A549 (cell line): ENCODE results near the gene SELENBP1. TPM values are rescaled to one million over a fixed set of nuclear protein-coding genes. Genes with fewer than 3 reads are reported as not detected.
"Not testable (repeated sequence)": the region's sequence is repeated elsewhere in the genome, so short reads cannot be mapped to it uniquely, and the experiment has no call there.

Experiments
- ATAC-seq, 2 experiments: fragments of 200-7000 bp in 1 of 2; fragments of >200 bp in 1 of 2; cut with Nextera tagmentation in 1 of 2; cut with Tn5 transposase in 1 of 2; 3 replicates each; pipeline versions ENCODE4 v1.8.0 to v1.9.1; 2018 to 2020; ENCODE audit warnings: mild to moderate bottlenecking in 1 of 2, moderate library complexity in 1 of 2
- CTCF ChIA-PET: fragments of 300-600 bp; sonication (Branson Sonifier 250); formaldehyde crosslinking; extraction: SDS; loops from one replicate; lab custom pipeline; 2021; ENCODE audit warnings: antibody characterized with exemption, inconsistent platforms; lab: Yijun Ruan, JAX
- POLR2A ChIA-PET: fragments of 350-600 bp; formaldehyde crosslinking; extraction: SDS; loops from one replicate; lab custom pipeline; 2021; ENCODE audit warnings: antibody characterized with exemption, inconsistent platforms; lab: Yijun Ruan, JAX
- DNase-seq, 2 experiments: peaks; one replicate each; pipeline versions ENCODE4 v3.0.0 to v3.0.0-alpha.2; 2011 to 2016; ENCODE audit warnings: low read depth in 1 of 2, low spot score in 1 of 2
- FAIRE-seq: peaks from 2 replicates; lab custom pipeline; 2011; peaks lifted over from hg19 to GRCh38; lab: Jason Lieb, UNC
- H3K27ac ChIP-seq, 2 experiments: fragments of >200 bp; sonication (Bioruptor Twin); formaldehyde crosslinking; 3 replicates each; pipeline ENCODE4 v1.5.1; 2016 to 2017
- H3K4me1 ChIP-seq: fragments of >200 bp; sonication (Bioruptor Twin); formaldehyde crosslinking; 3 replicates; pipeline ENCODE4 v1.6.1; 2016
- H3K4me2 ChIP-seq: fragments of >200 bp; sonication (Bioruptor Twin); formaldehyde crosslinking; 3 replicates; pipeline ENCODE4 v1.6.1; 2016
- H3K4me3 ChIP-seq: fragments of >200 bp; sonication (Bioruptor Twin); formaldehyde crosslinking; 3 replicates; pipeline ENCODE4 v1.5.1; 2016
- H3K9me3 ChIP-seq: fragments of >200 bp; sonication (Bioruptor Twin); formaldehyde crosslinking; 3 replicates; pipeline ENCODE4 v1.6.1; 2016
- BCL3 ChIP-seq: fragments of >200 bp; sonication (Bioruptor Twin); formaldehyde crosslinking; IDR thresholded peaks from 3 replicates; pipeline ENCODE4 v1.6.1; 2016
- BHLHE40 ChIP-seq: IDR thresholded peaks from 2 replicates; pipeline ENCODE4 v1.6.1; 2012; ENCODE audit warnings: low read depth, low read length, inconsistent platforms
- CHD2 ChIP-seq: fragments of 150-350 bp; IDR thresholded peaks from 2 replicates; pipeline ENCODE4 v1.6.1; 2014; ENCODE audit warnings: low read length; ENCODE audit not compliant: partially characterized antibody
- CTCF ChIP-seq: fragments of >200 bp; sonication (Bioruptor Twin); formaldehyde crosslinking; IDR thresholded peaks from 3 replicates; pipeline ENCODE4 v1.5.1; 2016
- ESRRA ChIP-seq: fragments of 150-350 bp; IDR thresholded peaks from 2 replicates; pipeline ENCODE4 v1.6.1; 2014; ENCODE audit warnings: mild to moderate bottlenecking, low read length, borderline replicate concordance
- FOSB ChIP-seq: fragments of 250-450 bp; sonication (Bioruptor Pico); IDR thresholded peaks from 2 replicates; pipeline ENCODE4 v1.5.0; 2020; ENCODE audit warnings: mild to moderate bottlenecking, moderate library complexity
- FOSL2 ChIP-seq, 2 experiments: fragments of 450-650 bp in 1 of 2; fragments of >200 bp in 1 of 2; sonication (Bioruptor Twin) in 1 of 2; formaldehyde crosslinking; IDR thresholded peaks; 2 replicates each; pipeline versions ENCODE4 v1.5.0 to v1.6.1; 2016 to 2020; ENCODE audit warnings: mild to moderate bottlenecking in 1 of 2, moderate library complexity in 1 of 2
- FOXS1 ChIP-seq: fragments of 250-450 bp; sonication (Bioruptor Pico); IDR thresholded peaks from 2 replicates; pipeline ENCODE4 v1.5.0; 2020; ENCODE audit warnings: mild to moderate bottlenecking, moderate library complexity
- GATA3 ChIP-seq: IDR thresholded peaks from 2 replicates; pipeline ENCODE4 v1.6.1; 2012; ENCODE audit warnings: borderline replicate concordance
- HDAC2 ChIP-seq: fragments of 200-600 bp; sonication (generic); IDR thresholded peaks from 2 replicates; pipeline ENCODE4 v1.6.1; 2016
- HES2 ChIP-seq: fragments of >200 bp; sonication (Bioruptor Twin); formaldehyde crosslinking; IDR thresholded peaks from 2 replicates; pipeline ENCODE4 v1.6.1; 2016
- HEYL ChIP-seq: fragments of 250-450 bp; sonication (Bioruptor Pico); IDR thresholded peaks from 2 replicates; pipeline ENCODE4 v1.8.0; 2021; ENCODE audit warnings: mild to moderate bottlenecking, moderate library complexity
- HOXB5 ChIP-seq: fragments of 250-450 bp; sonication (Bioruptor Pico); IDR thresholded peaks from 2 replicates; pipeline ENCODE4 v1.5.0; 2020; ENCODE audit warnings: mild to moderate bottlenecking, moderate library complexity
- JUN ChIP-seq, 2 experiments: fragments of >200 bp; sonication (Bioruptor Twin); formaldehyde crosslinking; IDR thresholded peaks; 2 replicates in 1 of 2; 3 replicates in 1 of 2; pipeline ENCODE4 v1.6.1; 2016 to 2017
- KDM5A ChIP-seq: fragments of 200-600 bp; sonication (generic); IDR thresholded peaks from 2 replicates; pipeline ENCODE4 v1.6.1; 2016; ENCODE audit warnings: antibody characterized with exemption, mild to moderate bottlenecking
- MAFK ChIP-seq: fragments of 450-650 bp; IDR thresholded peaks from 2 replicates; pipeline ENCODE4 v1.6.1; 2014; ENCODE audit not compliant: partially characterized antibody
- MAX ChIP-seq: IDR thresholded peaks from 2 replicates; pipeline ENCODE4 v1.6.1; 2012
- NFE2L2 ChIP-seq: fragments of 150-350 bp; conservative IDR thresholded peaks from 2 replicates; pipeline ENCODE4 v1.6.1; 2014; ENCODE audit warnings: low read length
- NR3C1 ChIP-seq: fragments of >200 bp; sonication (Bioruptor Twin); formaldehyde crosslinking; IDR thresholded peaks from 3 replicates; pipeline ENCODE4 v1.6.1; 2017
- POLR2A ChIP-seq: IDR thresholded peaks from 2 replicates; pipeline ENCODE4 v1.6.1; 2012; ENCODE audit warnings: mild to moderate bottlenecking, low read length
- RNF2 ChIP-seq: fragments of 200-600 bp; sonication (generic); IDR thresholded peaks from 2 replicates; pipeline ENCODE4 v1.6.1; 2016; ENCODE audit warnings: low read depth, mild to moderate bottlenecking, antibody characterized with exemption, moderate library complexity, borderline replicate concordance
- SREBF2 ChIP-seq: fragments of 450-650 bp; IDR thresholded peaks from 2 replicates; pipeline ENCODE4 v1.6.1; 2014; ENCODE audit warnings: mild to moderate bottlenecking, moderate library complexity
- TFCP2L1 ChIP-seq: fragments of 250-450 bp; sonication (Bioruptor Pico); IDR thresholded peaks from 2 replicates; pipeline ENCODE4 v1.5.0; 2021; ENCODE audit warnings: mild to moderate bottlenecking
- ZFP36 ChIP-seq: fragments of 450-650 bp; IDR thresholded peaks from 2 replicates; pipeline ENCODE4 v1.6.1; 2014; ENCODE audit warnings: borderline replicate concordance; ENCODE audit not compliant: partially characterized antibody
- WGBS: methylation state at CpG from one replicate; pipeline ENCODE4 v1.1.6; 2017; ENCODE audit errors: missing lambda C conversion rate; 5-methylcytosine and 5-hydroxymethylcytosine counted together
- polyA plus RNA-seq, 4 experiments: library from polyadenylated mRNA; depleted of rRNA in 3 of 4; stranded (reverse); fragments of >200 nt; fragmentation: RNase III in 1 of 4; extraction: RNeasy Plus Mini Kit Qiagen cat#74134 plus additional on column Dnase treatment in 1 of 4; gene quantifications; 2 replicates in 3 of 4; 3 replicates in 1 of 4; pipeline ENCODE4 v1.2.3, GENCODE V29; 2011 to 2017

The SELENBP1 gene
- polyA plus RNA-seq, 2 of the 4 experiments (the other 2 are of a cell fraction) = 12.8 to 28.6 TPM

GRCh38 chr1:151393583-151393982 lies 21.1 kb upstream of the SELENBP1 start:
- ChIA-PET POLR2A (no interaction called here), CTCF (interaction anchor here (1.1 kb wide), 1 partner anchor 90 kb away, joined by 3 read pairs; no protein-coding TSS in a partner anchor)
- DNase-seq (no peak), ATAC-seq (no peak), FAIRE-seq (no peak)
- Histone ChIP-seq H3K4me2 (no peak overlapping the region), H3K4me3 (no peak overlapping the region), H3K4me1 (no peaks in the 10 kb centered on the region; the same call in 2 of the 3 replicates), H3K9me3 (peaks cover 7% of the 10 kb centered on the region; the same call in 1 of the 3 replicates), H3K27ac (no peak overlapping the region)
- TF ChIP-seq FOXS1 (CRISPR knock-in tag) = no peak
- no peak for TF ChIP-seq GATA3
- no peak for TF ChIP-seq MAFK

GRCh38 chr1:151391079-151391563 lies 18.6 kb upstream of the SELENBP1 start:
- WGBS = 55% methylated on average over 3 of the region's 3 CpGs
- TF ChIP-seq HEYL (no peak), BCL3 (no peak), GATA3 (no peak), KDM5A (no peak), TFCP2L1 (CRISPR knock-in tag) (no peak), SREBF2 (no peak), ESRRA (no peak), MAX (no peak)
- no peak overlapping the region for H3K4me2 ChIP-seq
- ChIA-PET CTCF (no interaction called here), POLR2A (no interaction called here)
- FAIRE-seq (no peak), ATAC-seq (no peak), DNase-seq (no peak)
- H3K9me3 ChIP-seq = peaks cover 7% of the 10 kb centered on the region; the same call in 1 of the 3 replicates
- no peak overlapping the region for H3K4me3 ChIP-seq
- no peak overlapping the region for H3K27ac ChIP-seq
- no peaks in the 10 kb centered on the region for H3K4me1 ChIP-seq

- H3K9me3 ChIP-seq, H3K27ac ChIP-seq, H3K4me1 ChIP-seq, DNase-seq, H3K4me3 ChIP-seq, CTCF ChIA-PET, H3K4me2 ChIP-seq, ATAC-seq, POLR2A ChIA-PET, FAIRE-seq: not testable (repeated sequence)
- WGBS = 88% methylated on average over 22 of the region's 22 CpGs
Observed at GRCh38 chr1:151390221-151391078, 17.9 kb upstream of the SELENBP1 start.

- FAIRE-seq = no peak
- no peak overlapping the region for H3K27ac ChIP-seq
- no peak overlapping the region for H3K4me2 ChIP-seq
- ChIA-PET CTCF (interaction anchor here (2.4 kb wide), 1 partner anchor 45 kb away, joined by 11 read pairs; no protein-coding TSS in a partner anchor), POLR2A (no interaction called here)
- DNase-seq = no peak
- ATAC-seq = no peak
- H3K9me3 ChIP-seq = no peaks in the 10 kb centered on the region
- no peak overlapping the region for H3K4me3 ChIP-seq
- WGBS = 58% methylated on average over 2 of the region's 2 CpGs
- H3K4me1 ChIP-seq = no peaks in the 10 kb centered on the region
- TF ChIP-seq POLR2A (no peak), NFE2L2 (no peak), JUN (IDR thresholded peaks at IDR 0.05) (no peak), ZFP36 (no peak)
- TF ChIP-seq, all 56 proteins: peak for 0
Observed at GRCh38 chr1:151386002-151386401, 13.5 kb upstream of the SELENBP1 start.

GRCh38 chr1:151384584-151384983 lies 12.1 kb upstream of the SELENBP1 start:
- 40% methylated on average over 3 of the region's 3 CpGs for WGBS
- CTCF ChIA-PET = interaction anchor here (0.8 to 2.4 kb wide), 5 partner anchors 9 to 84 kb away, joined by 3 to 11 read pairs (median 7); no protein-coding TSS in a partner anchor
- Histone ChIP-seq H3K9me3 (no peaks in the 10 kb centered on the region), H3K4me2 (no peak overlapping the region), H3K27ac (no peak overlapping the region), H3K4me3 (no peak overlapping the region), H3K4me1 (no peaks in the 10 kb centered on the region)
- FAIRE-seq = no peak
- DNase-seq = no peak
- peak in 1 of 2 experiments; percentile 64; a peak in 3 of 6 replicates for ATAC-seq
- TF ChIP-seq ESRRA = no peak
- TF ChIP-seq HES2 = no peak
- no peak for TF ChIP-seq FOSB (CRISPR knock-in tag)
- TF ChIP-seq NR3C1 = no peak
- no peak for TF ChIP-seq HOXB5 (CRISPR knock-in tag)
- no peak for TF ChIP-seq RNF2
- no peak for TF ChIP-seq CTCF
- no peak for TF ChIP-seq CHD2
- TF ChIP-seq HDAC2 = no peak
- no peak for TF ChIP-seq BHLHE40
- no peak for TF ChIP-seq FOSL2 (IDR thresholded peaks at IDR 0.05)
- TF ChIP-seq FOSL2 (CRISPR knock-in tag; IDR thresholded peaks at IDR 0.05) = no peak
- TF ChIP-seq, all 56 proteins: peak for 0
- POLR2A ChIA-PET = no interaction called here
